ENCODE data around the gene ZNF440. TPM values are rescaled to one million over a fixed set of nuclear protein-coding genes. Genes with fewer than 3 reads are reported as not detected.

ZNF440 gene
- total RNA-seq, 2 experiments from 2014 or later: 7.9 to 15.2 TPM

GRCh38 chr19:11806354-11807098 lies 7.5 kb upstream of the ZNF440 start:
- H3K36me3 ChIP-seq (ENCODE audit: insufficient read depth, low read length): peaks cover 4% of the 10 kb centered on the region; the same call in 1 of the 2 replicates
- H3K79me2 ChIP-seq (ENCODE audit: insufficient read depth, low read depth, low read length): no peaks in the 10 kb centered on the region
- DNase-seq (ENCODE audit: low spot score): no peak
- no TSS peak for BruUV-seq (replicated peaks)
- no peak overlapping the region for H3K4me2 ChIP-seq (ENCODE audit: low read length)
- POLR2A ChIA-PET: no interaction called here
- TF ChIP-seq EZH2phosphoT487 (IDR thresholded peaks at IDR 0.05; ENCODE audit: borderline replicate concordance, low read depth, low read length): no peak
- no peak overlapping the region for H3K4me3 ChIP-seq (ENCODE audit: low read depth, low read length, poor library complexity, severe bottlenecking)
- no peaks in the 10 kb centered on the region for H4K20me1 ChIP-seq (ENCODE audit: insufficient read depth, low read length)
- intact Hi-C loops (cut with micrococcal nuclease; ENCODE audit: unreplicated experiment): no loop called here
- CTCF ChIA-PET (ENCODE audit: unreplicated experiment): no interaction called here
- no peak overlapping the region for H2AFZ ChIP-seq (ENCODE audit: low read length)
- peaks cover 13% of the 10 kb centered on the region; the same call in 1 of the 2 replicates for H3K9me3 ChIP-seq (ENCODE audit: low read length)
- H3K27ac ChIP-seq (ENCODE audit: low read depth, low read length, poor library complexity, severe bottlenecking): no peak overlapping the region
- H3K9me2 ChIP-seq (ENCODE audit: insufficient read depth, low read length): no peaks in the 10 kb centered on the region
- no peaks in the 10 kb centered on the region for H3K4me1 ChIP-seq (ENCODE audit: insufficient read depth, low read length, poor library complexity, severe bottlenecking)

GRCh38 chr19:11807099-11807380 lies 7.0 kb upstream of the ZNF440 start:
- H2AFZ ChIP-seq (ENCODE audit: low read length): no peak overlapping the region
- H3K4me3 ChIP-seq (ENCODE audit: low read depth, low read length, poor library complexity, severe bottlenecking): no peak overlapping the region
- peaks cover 4% of the 10 kb centered on the region; the same call in 1 of the 2 replicates for H3K36me3 ChIP-seq (ENCODE audit: insufficient read depth, low read length)
- H3K27ac ChIP-seq (ENCODE audit: low read depth, low read length, poor library complexity, severe bottlenecking): no peak overlapping the region
- no peak for DNase-seq (ENCODE audit: low spot score)
- intact Hi-C loops (cut with micrococcal nuclease; ENCODE audit: unreplicated experiment): no loop called here
- no peaks in the 10 kb centered on the region for H4K20me1 ChIP-seq (ENCODE audit: insufficient read depth, low read length)
- H3K9me3 ChIP-seq (ENCODE audit: low read length): peaks cover 13% of the 10 kb centered on the region; the same call in 1 of the 2 replicates
- no peak for TF ChIP-seq EZH2phosphoT487 (IDR thresholded peaks at IDR 0.05; ENCODE audit: borderline replicate concordance, low read depth, low read length)
- TF ChIP-seq, protein P1, sequence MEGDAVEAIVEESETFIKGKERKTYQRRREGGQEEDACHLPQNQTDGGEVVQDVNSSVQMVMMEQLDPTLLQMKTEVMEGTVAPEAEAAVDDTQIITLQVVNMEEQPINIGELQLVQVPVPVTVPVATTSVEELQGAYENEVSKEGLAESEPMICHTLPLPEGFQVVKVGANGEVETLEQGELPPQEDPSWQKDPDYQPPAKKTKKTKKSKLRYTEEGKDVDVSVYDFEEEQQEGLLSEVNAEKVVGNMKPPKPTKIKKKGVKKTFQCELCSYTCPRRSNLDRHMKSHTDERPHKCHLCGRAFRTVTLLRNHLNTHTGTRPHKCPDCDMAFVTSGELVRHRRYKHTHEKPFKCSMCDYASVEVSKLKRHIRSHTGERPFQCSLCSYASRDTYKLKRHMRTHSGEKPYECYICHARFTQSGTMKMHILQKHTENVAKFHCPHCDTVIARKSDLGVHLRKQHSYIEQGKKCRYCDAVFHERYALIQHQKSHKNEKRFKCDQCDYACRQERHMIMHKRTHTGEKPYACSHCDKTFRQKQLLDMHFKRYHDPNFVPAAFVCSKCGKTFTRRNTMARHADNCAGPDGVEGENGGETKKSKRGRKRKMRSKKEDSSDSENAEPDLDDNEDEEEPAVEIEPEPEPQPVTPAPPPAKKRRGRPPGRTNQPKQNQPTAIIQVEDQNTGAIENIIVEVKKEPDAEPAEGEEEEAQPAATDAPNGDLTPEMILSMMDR (conservative IDR thresholded peaks at IDR 0.05; ENCODE audit: low read length): no peak
- no TSS peak for BruUV-seq (replicated peaks)
- ChIA-PET CTCF (ENCODE audit: unreplicated experiment) (no interaction called here), POLR2A (no interaction called here)
- no peaks in the 10 kb centered on the region for H3K9me2 ChIP-seq (ENCODE audit: insufficient read depth, low read length)
- no peaks in the 10 kb centered on the region for H3K4me1 ChIP-seq (ENCODE audit: insufficient read depth, low read length, poor library complexity, severe bottlenecking)
- no peak overlapping the region for H3K4me2 ChIP-seq (ENCODE audit: low read length)
- no peaks in the 10 kb centered on the region for H3K79me2 ChIP-seq (ENCODE audit: insufficient read depth, low read depth, low read length)

DNA sequence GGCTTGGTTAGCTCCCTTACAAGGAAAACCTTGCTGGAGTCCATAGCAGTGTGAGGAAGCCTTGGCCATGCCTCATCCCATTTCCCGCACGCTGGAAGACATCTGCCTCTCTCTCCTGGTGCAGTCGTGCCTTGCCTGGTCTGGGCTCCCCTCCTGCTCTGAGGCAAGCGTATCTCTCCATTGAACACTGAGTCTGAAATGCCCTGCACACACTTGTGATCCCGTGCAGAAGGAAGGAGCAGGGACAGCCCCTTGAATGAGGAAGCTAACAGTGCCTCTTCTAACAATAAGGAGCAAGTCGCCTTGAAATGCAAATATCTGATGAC lies 407 bp upstream of the ZNF440 start:
- intact Hi-C loops (cut with micrococcal nuclease; ENCODE audit: unreplicated experiment): loop anchor here (1.0 kb wide), 1 partner anchor 15 kb away; the partner anchor contains the start of gene ZNF491
- H3K9me3 ChIP-seq (ENCODE audit: low read length): no peaks in the 10 kb centered on the region
- H2AFZ ChIP-seq (ENCODE audit: low read length): peak overlapping the region; percentile 93
- no TSS peak for BruUV-seq (replicated peaks)
- H3K9me2 ChIP-seq (ENCODE audit: insufficient read depth, low read length): no peaks in the 10 kb centered on the region
- H3K79me2 ChIP-seq (ENCODE audit: insufficient read depth, low read depth, low read length): no peaks in the 10 kb centered on the region
- TF ChIP-seq, protein P1 (conservative IDR thresholded peaks at IDR 0.05; ENCODE audit: low read length): no peak
- TF ChIP-seq EZH2phosphoT487 (IDR thresholded peaks at IDR 0.05; ENCODE audit: borderline replicate concordance, low read depth, low read length): no peak
- peak overlapping the region; percentile 77 for H3K4me3 ChIP-seq (ENCODE audit: low read depth, low read length, poor library complexity, severe bottlenecking)
- H3K4me1 ChIP-seq (ENCODE audit: insufficient read depth, low read length, poor library complexity, severe bottlenecking): peaks cover 11% of the 10 kb centered on the region
- DNase-seq (ENCODE audit: low spot score): no peak
- H3K36me3 ChIP-seq (ENCODE audit: insufficient read depth, low read length): no peaks in the 10 kb centered on the region
- no peaks in the 10 kb centered on the region for H4K20me1 ChIP-seq (ENCODE audit: insufficient read depth, low read length)
- CTCF ChIA-PET (ENCODE audit: unreplicated experiment): interaction anchor here (0.5 to 1.0 kb wide), 2 partner anchors 16 to 28 kb away, joined by 3 read pairs; no protein-coding TSS in a partner anchor
- H3K27ac ChIP-seq (ENCODE audit: low read depth, low read length, poor library complexity, severe bottlenecking): no peak overlapping the region
- POLR2A ChIA-PET: interaction anchor here (0.6 to 1.0 kb wide), 2 partner anchors 10 to 29 kb away, joined by 3 to 5 read pairs; no protein-coding TSS in a partner anchor
- H3K4me2 ChIP-seq (ENCODE audit: low read length): peak overlapping the region; percentile 76
